ENCODE results near the gene ACKR4.
"Not testable (repeated sequence)": the region's sequence is repeated elsewhere in the genome, so short reads cannot be mapped to it uniquely, and the experiment has no call there.

The ACKR4 gene

DNA sequence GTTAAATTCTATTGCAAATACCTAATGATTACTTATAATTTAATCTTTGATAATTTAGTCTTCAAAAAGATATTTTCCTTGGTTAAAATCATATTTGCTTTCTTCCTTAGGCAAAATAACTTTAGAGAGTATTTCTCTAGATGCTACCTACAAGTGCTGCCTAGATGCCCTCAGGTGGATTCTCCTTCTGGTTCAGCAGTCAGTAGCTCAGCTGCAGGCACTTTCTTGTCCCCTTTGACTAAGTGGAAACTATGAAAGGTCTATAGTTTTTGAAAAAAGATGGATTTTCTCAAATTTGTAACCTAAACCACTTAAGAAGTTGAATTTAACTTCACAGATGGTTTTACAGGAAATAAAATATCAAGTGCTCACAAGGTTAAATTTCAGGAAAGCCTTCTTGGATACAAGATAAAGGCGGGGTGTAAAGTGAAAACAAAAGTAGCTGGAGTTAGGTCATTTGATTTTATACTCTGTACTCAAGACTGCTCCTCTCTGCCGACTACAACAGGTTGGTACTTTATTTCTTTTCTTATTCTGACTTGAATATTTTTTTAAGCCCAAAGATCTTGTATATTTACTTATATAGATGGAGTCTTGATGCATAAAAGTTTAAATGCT, at the start of gene ACKR4:
Gene ACKR4, plus strand, starts transcription at position 455 of the 618 bp plus-strand sequence. CDS start 3,128 bp downstream, outside the sequence.
- FAIRE-seq = no peak

DNA sequence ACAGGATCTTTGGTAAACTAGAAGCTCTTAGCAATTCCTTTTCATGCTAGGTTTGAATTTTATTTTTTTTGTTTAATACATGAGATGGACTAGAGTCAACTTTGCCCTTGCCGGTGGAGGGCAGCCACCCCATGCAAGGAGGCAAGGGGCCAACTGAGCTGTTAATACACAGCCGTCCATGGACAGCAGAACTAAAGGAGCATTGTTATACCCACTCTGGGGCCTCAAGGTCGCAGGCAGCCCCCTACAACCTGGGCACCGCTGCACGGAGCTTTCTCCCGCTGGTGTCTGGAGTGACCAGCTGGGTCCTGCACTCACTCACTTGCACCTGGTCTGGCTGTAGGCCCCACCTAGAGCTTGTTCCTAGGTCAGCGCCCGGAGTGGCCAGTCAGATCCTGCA, 47.9 kb upstream of the ACKR4 start:
- no peak for FAIRE-seq

- FAIRE-seq = no peak
Measured at GRCh38 chr3:132549890-132550578, 47.0 kb upstream of the ACKR4 start.

DNA sequence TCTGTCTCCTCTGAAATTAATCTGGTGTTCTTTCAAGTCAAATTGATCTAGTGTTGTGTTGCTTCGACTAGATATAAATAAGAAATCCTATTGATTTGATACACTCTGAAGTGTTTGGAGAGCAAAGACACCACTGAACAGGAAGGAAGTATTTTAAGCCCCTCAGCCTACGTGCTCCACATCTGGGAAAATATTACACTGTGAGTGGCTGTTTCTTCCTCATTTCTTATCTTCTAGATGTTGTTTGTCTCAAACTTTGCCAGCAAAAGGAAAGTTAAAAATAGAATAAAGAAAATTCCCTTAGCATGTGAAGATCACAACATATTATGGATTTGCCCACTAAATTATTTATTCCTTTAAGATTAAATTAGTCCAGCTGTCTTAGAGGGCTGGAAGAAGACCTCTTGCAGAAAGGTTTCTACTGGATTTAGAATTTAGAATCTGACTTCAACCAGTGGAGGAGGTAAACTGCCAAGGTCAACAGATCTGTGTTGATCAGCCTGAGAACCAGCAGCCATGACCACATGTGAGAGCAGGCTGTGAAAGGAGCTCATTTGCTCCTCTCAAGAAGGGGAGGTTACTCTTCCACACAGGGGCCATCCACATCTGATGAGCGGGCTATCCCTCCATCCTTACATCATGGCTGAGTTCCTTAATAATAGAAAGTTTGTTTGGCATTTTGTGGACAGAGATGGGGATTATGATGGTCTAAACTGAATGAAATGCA, 46.3 kb upstream of the ACKR4 start:
- no peak for FAIRE-seq

DNA sequence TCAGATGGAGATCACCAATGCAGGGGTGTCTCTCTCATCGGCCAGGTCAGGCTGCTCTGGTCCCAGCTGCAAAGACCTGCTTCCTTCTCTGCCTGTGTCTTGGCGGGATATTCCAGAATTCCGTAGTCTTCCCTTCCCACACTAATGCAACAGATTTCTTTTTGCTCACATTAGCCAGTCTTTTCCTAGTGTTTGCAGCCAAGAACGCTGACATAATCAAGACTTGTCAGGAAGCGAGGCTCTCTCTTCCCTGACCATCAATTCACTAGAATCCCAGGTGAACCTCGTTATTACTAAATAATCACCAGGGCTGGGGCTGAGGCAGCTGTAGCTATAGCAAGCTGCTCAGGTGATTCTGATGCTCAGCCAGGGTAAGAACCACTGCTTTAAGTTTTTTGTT, 43.2 kb upstream of the ACKR4 start:
- FAIRE-seq = no peak

GRCh38 chr3:132554437-132554836, 42.6 kb upstream of the ACKR4 start:
- no peak for FAIRE-seq

DNA sequence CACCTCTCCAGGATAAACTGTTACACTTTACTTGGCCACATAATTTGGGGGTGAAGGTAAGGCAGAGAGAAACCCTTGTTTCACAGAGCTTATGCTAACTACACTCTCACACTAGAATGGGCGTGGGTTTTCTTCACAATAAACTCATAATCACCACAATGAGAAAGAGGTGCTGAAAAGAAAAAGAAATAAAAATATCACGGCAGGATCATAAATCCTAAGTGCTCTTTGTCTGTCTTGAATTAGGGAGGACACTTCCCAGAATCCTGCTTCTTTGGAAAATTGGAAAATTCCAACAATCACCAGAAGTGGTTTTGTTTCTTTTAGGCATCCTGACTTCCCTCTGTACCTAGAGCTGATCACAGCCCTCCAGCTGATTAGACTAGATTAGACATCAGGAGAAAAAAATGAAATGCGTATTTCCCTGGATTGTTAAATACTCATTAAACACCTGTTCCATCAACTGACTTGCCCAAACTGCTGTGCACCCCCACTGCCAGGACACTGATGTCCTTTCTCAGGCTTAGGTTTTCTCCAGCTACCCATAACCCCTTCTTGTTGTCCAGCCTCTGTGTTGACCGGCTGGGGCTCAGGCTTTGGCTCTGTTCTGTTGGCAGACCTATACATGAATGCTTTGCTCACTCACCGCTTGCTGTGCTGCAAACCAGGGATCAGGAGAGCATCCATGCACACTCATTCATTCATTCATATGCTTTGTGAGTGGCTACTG, 41.6 kb upstream of the ACKR4 start:
- FAIRE-seq = no peak

- FAIRE-seq = not testable (repeated sequence)
Measured at GRCh38 chr3:132556036-132556386, 41.1 kb upstream of the ACKR4 start.

- no peak for FAIRE-seq
Measured at GRCh38 chr3:132556508-132557159, 40.4 kb upstream of the ACKR4 start.

DNA sequence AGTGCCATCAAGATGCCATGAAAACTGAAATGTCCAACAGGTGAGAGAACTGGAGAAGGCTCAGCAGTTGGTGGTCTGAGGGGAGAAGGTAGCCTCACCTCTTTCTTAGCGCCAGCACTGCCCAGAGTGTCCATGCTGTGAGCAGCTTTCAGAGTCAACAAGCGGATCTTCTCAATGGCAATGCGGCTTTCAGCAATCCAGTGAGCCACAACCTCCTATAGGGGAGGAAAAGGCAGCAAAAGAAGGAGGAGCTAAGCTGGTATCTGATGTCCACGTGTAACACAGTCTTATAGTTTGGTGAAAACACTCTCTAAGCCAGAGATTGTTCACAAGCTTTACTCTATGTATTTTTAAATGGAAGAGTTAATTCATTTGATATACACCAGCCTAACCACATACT, 36.1 kb upstream of the ACKR4 start:
- no peak for FAIRE-seq

DNA sequence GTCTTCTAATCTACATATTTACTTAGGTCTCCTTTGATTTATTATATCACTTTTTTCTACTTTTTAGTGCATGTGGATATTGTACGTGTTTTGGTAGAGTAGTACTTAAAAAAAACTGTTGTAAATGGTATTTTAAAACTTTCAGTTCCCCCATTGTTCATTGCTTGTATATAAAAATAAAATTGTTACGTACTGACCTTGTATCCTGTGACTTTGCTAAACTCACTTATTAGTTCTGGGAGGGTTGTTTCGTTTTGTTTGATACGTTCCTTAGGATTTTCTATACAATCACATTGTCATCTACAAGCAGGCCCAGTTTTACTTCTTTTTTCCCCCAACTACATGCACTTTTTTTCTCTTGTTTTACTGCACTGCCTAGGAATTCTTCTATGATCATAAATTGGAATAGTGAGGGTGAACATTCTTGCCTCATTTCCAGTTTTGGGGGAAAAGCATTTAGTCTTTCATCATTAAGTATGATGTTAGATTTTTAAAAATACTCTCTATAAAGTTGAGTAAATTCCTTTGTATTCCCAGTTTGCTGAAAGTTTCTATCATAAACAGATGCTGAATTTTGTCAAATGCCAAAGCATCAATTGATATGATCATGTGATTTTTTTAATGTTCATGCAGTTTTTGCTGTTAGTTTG, 33.5 kb upstream of the ACKR4 start:
- FAIRE-seq = no peak

- no peak for FAIRE-seq
Measured at GRCh38 chr3:132564070-132564465, 33.0 kb upstream of the ACKR4 start.

GRCh38 chr3:132568422-132568821, 28.6 kb upstream of the ACKR4 start:
- no peak for FAIRE-seq

DNA sequence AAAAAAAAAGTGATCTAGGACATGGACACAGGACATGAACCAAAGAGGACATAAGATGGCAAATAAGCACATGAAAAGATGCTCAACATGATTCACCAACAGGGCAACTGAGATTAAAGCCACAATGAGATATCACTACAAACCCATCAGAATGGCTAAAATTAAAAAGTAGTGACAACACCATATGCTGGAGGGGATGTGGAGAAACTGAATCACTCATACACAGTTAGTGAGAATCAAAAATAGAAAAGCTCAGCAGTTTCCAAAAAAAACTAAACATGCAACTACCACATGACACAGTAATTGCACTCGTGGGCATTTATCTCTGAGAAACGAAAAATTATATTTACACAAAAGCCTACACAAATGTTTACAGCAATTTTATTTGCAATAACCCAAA, 27.9 kb upstream of the ACKR4 start:
- FAIRE-seq = no peak

- no peak for FAIRE-seq
Measured at GRCh38 chr3:132569580-132569979, 27.5 kb upstream of the ACKR4 start.

DNA sequence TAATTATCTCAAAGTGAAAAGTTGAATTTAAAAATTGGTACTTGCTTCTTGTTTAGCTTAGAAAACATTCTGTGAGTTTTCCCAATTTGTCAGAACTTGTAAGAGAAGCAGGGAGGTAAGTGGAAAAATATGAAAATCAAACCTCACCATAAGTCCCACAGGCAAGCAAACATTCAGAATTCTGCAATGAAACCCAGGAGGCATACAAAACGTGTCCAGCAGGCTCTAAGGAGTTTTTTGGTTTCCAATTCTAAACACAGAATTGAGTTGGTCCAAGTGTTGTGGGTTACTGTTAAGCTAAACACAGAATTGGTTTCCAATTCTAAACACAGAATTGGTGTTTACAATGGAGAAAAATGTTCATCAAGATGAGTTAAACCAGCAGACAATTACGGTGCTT, 27.1 kb upstream of the ACKR4 start:
- no peak for FAIRE-seq

- peak; percentile 67 for FAIRE-seq
Measured at GRCh38 chr3:132573797-132574211, 23.3 kb upstream of the ACKR4 start.

DNA sequence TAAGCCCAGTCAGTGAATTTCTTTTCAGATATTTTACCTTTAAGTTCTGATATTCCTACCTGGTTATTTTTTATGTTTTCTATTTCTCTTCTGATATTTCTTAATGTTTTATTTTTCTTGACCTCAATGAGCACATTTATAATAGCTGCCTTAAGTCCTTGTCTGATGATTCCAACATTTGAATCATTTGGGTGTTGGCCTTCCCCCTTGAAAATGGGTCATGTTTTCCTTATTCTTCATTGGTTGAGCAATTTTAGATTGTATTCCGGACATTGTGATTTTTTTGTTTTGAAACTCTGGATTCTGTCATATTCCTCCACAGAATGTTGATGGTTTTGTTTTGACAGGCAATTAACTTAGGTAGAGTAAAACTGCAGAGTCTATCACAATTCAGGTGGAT, 9.7 kb upstream of the ACKR4 start:
- no peak for FAIRE-seq

DNA sequence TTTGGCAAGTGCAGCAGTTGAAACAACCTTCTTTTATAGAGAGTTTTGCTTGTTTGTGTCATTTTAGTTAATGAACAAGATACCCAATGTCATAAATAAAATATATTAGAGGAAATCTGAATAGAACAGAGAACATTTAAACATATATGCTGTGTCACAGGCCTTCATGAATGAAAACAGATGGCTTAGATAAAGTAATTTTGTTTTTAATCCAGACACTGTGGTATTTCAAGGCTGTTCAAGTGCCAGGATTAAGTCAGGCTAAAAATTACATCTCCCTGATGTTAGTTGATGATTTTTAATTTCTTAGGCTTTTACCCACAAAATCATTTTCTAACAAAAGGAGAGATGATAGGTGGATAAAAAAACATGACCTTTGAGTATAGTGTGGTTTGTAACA, 4.9 kb upstream of the ACKR4 start:
- FAIRE-seq = no peak

GRCh38 chr3:132593241-132593946, 3.7 kb upstream of the ACKR4 start:
- FAIRE-seq = no peak

DNA sequence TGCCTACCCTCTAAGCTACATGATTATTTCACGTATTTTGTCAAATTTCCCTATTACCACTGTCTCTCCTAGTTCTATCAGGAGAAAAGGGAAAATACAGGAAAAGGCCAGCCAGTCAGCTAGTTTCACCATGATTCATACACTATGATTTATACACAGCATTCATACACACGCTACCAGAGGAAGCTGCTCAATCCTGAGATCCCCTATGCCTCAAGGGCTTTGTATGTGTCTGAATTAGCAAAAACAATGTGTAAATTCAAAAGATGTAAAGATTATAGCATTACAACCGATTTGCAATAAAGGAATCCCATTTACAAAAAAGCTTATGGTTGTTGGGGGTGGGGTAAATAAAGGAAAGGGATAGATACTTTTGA, 3.1 kb upstream of the ACKR4 start:
- no peak for FAIRE-seq

DNA sequence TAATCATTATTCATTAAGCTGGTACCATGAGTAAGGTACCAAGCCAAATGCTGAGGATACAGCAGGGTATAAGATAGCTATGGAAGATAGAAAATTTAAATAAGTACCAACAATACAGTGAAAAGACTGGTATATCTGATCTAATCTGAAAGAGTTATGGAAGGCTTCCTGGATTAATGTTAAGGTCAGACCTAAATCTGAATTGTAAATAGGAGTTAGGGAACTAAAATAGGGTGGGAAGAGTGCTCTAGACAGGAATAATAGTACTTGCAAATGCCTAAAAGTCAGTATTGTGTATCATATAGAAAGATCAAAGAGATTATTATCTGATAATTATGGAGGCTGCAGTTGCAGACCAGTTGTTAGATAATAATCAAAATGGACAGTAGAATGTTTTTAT, 2.6 kb upstream of the ACKR4 start:
- no peak for FAIRE-seq
